ENCODE results near the gene WWC2.

The WWC2 gene

GRCh38 chr4:183366206-183366835 lies 267.3 kb downstream of the WWC2 start:
- no peak overlapping the region for H3K4me3 ChIP-seq (ENCODE audit: low read depth, low read length)
- no peak for DNase-seq (ENCODE audit: low read depth)
- no peak for TF ChIP-seq CTCF (IDR thresholded peaks at IDR 0.05; ENCODE audit: insufficient read depth, low read depth, low read length, missing control alignments)

DNA sequence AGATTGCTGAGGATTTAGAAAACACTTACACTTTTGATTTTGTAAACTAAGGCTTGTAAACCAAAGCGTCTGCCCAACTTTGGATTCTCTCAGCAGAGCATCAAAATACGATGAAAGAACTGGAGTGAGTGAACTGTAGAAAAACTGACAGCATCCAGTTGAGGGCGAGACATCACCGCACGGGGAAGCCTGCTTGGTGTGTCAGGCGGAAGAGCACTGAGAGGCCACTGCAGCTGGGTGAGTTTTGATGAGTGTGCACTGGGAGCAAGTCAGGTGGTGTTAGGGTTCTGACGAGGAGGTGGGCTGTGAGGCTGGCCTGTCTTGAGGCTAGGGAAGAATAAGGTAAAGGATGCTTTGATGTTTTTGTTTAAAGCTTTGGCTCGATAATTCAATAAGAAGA lies 270.0 kb downstream of the WWC2 start:
- TF ChIP-seq CTCF (IDR thresholded peaks at IDR 0.05; ENCODE audit: insufficient read depth, low read depth, low read length, missing control alignments), result no peak
- no peak for DNase-seq (ENCODE audit: low read depth)
- no peak overlapping the region for H3K4me3 ChIP-seq (ENCODE audit: low read depth, low read length)

Data from GM12865 (cell line).